Mesothelial cell of epicardium (in vitro differentiated cells): ENCODE data around the gene EGF. TPM values are rescaled to one million over a fixed set of nuclear protein-coding genes. Genes with fewer than 3 reads are reported as not detected.

Experiments
- DNase-seq, 2 experiments: peaks; one replicate each; pipeline ENCODE4 v3.0.0; 2021; ENCODE audit warnings: low spot score in 2 of 2; ENCODE audit not compliant: unreplicated experiment in 2 of 2
- H3K27ac Mint-ChIP-seq: 2 replicates; pipeline ENCODE4 v1.8.0; 2021; ENCODE audit warnings: mixed read lengths
- H3K27me3 Mint-ChIP-seq: 2 replicates; pipeline ENCODE4 v1.8.0; 2021; ENCODE audit warnings: low read depth, mixed read lengths
- H3K36me3 Mint-ChIP-seq: 2 replicates; pipeline ENCODE4 v1.8.0; 2021; ENCODE audit warnings: mixed read lengths
- H3K4me1 Mint-ChIP-seq: 2 replicates; pipeline ENCODE4 v1.8.0; 2021; ENCODE audit warnings: mixed read lengths
- H3K4me3 Mint-ChIP-seq: 2 replicates; pipeline ENCODE4 v1.8.0; 2021; ENCODE audit warnings: mild to moderate bottlenecking, moderate library complexity, mixed read lengths
- H3K9me3 Mint-ChIP-seq: 2 replicates; pipeline ENCODE4 v1.8.0; 2021; ENCODE audit warnings: mixed read lengths
- CTCF ChIP-seq: fragments of 200-600 bp; sonication (generic); IDR thresholded peaks from one replicate; pipeline ENCODE4 v1.5.0; 2021; ENCODE audit warnings: antibody characterized with exemption; ENCODE audit not compliant: unreplicated experiment
- total RNA-seq: library from RNA; stranded (reverse); gene quantifications from 3 replicates; pipeline ENCODE4 v1.2.1, GENCODE V29; 2021

Gene EGF
- total RNA-seq, 1 donor from 2014 or later = 1.3 TPM

- Mint-ChIP-seq H3K27ac (no peak overlapping the region), H3K9me3 (no peaks in the 10 kb centered on the region), H3K27me3 (no peaks in the 10 kb centered on the region), H3K4me1 (peaks cover 19% of the 10 kb centered on the region), H3K4me3 (no peak overlapping the region), H3K36me3 (no peaks in the 10 kb centered on the region)
- TF ChIP-seq CTCF = no peak
- DNase-seq = no peak
Observed at GRCh38 chr4:109973529-109973905, 60.8 kb downstream of the EGF start.

- no peak for DNase-seq
- Mint-ChIP-seq H3K4me3 (no peak overlapping the region), H3K36me3 (no peaks in the 10 kb centered on the region), H3K4me1 (peaks cover 29% of the 10 kb centered on the region), H3K27me3 (no peaks in the 10 kb centered on the region), H3K9me3 (no peaks in the 10 kb centered on the region), H3K27ac (no peak overlapping the region)
- TF ChIP-seq CTCF = no peak
Observed at GRCh38 chr4:109976189-109976588, 63.5 kb downstream of the EGF start.

GRCh38 chr4:109977854-109978501, 65.3 kb downstream of the EGF start:
- Mint-ChIP-seq H3K27me3 (no peaks in the 10 kb centered on the region), H3K27ac (no peak overlapping the region), H3K36me3 (no peaks in the 10 kb centered on the region), H3K9me3 (no peaks in the 10 kb centered on the region), H3K4me3 (no peak overlapping the region), H3K4me1 (peaks cover 30% of the 10 kb centered on the region)
- TF ChIP-seq CTCF = peak; percentile 71
- no peak for DNase-seq

GRCh38 chr4:109978704-109979454, 66.2 kb downstream of the EGF start:
- H3K27ac Mint-ChIP-seq = no peak overlapping the region

GRCh38 chr4:109979920-109980717, 67.4 kb downstream of the EGF start:
- H3K4me1 Mint-ChIP-seq = peaks cover 24% of the 10 kb centered on the region
- H3K27me3 Mint-ChIP-seq = no peaks in the 10 kb centered on the region
- no peaks in the 10 kb centered on the region for H3K36me3 Mint-ChIP-seq
- no peaks in the 10 kb centered on the region for H3K9me3 Mint-ChIP-seq
- no peak for DNase-seq
- no peak overlapping the region for H3K27ac Mint-ChIP-seq
- H3K4me3 Mint-ChIP-seq = no peak overlapping the region
- TF ChIP-seq CTCF = no peak

More at GRCh38 chr4:109978704-109979454, 66.2 kb downstream of the EGF start:
- Mint-ChIP-seq H3K36me3 (no peaks in the 10 kb centered on the region), H3K4me3 (no peak overlapping the region), H3K4me1 (peaks cover 24% of the 10 kb centered on the region), H3K9me3 (no peaks in the 10 kb centered on the region), H3K27me3 (no peaks in the 10 kb centered on the region)
- no peak for DNase-seq
- TF ChIP-seq CTCF = no peak
